Islet precursor cell (in vitro differentiated cells): ENCODE data around the gene ATP8B3.

ENCODE experiments used
- DNase-seq: peaks from one replicate; pipeline ENCODE4 v3.0.0-alpha.2; 2018

ATP8B3 gene

DNA sequence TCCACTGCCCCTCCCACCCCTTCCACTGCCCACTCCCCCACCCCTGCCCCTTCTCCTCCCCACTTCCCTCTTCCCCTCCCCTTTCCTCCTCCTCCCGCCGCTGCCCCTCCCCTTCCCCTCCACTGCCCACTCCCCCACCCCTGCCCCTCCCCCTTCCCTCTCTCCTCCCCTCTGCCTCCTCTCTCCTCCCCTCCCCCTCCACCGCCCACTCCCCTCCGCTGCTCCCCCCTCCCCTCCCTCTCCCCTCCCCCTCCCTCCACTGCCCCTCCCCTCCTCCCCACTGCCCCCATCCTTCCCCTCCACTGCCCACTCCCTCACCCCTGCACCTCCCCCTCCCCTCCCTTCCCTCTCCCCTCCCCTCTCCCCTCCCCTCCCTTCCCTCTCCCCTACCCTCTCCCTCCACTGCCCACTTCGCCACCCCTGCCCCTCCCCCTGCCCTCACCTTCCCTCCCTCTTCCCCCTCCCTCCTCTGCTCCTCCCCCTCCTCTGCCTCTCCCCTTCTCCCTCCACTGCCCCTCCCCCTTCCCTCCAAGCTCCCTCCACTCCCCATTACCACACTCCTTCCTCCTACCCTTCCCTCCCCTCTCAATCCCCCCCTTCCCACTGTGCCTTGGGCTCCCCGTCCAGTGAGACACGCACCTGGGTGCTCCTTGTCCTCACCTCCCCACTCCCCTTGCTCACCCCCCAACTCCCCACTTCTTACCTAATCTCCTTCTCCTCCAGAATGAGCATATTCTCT is 21.9 kb downstream of the ATP8B3 start:
- no peak for DNase-seq

DNA sequence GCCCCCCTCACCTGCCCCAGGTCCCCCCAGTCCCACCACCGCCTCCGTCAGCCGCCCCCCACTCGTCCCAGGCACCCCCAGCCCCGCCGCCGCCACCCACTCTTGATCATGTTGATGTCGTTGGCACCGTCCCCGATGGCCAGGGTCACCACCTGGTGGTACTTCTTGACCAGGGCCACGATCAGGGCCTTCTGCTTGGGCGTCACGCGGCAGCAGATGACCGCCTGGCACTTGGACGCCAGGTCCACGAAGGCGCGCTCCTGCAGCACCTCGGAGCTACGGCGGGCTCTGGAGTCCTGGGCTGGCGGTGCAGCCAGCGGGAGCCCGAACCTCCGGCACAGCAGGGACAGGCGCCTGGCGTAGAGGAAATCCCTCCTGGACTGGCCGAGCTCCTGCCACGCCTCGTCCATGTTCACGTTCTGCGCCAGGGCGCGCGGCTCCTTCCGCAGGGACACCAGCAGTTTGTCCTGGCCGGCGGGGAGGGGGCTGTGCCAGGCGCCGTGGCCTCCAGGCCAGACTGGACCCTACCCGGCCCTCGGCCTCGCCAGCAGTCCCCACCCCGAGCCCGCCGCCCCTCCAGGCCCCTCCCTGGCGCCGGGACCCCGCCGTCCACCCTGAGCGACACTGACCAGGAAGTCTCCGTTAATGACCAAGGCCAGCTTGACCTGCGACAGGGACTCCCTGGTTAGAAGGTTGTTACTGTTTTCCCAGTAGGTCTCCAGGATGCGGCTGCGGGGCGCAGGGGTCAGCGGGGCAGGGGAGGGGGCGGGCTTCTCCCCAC is 22.6 kb downstream of the ATP8B3 start:
- peak; percentile 79 for DNase-seq

DNA sequence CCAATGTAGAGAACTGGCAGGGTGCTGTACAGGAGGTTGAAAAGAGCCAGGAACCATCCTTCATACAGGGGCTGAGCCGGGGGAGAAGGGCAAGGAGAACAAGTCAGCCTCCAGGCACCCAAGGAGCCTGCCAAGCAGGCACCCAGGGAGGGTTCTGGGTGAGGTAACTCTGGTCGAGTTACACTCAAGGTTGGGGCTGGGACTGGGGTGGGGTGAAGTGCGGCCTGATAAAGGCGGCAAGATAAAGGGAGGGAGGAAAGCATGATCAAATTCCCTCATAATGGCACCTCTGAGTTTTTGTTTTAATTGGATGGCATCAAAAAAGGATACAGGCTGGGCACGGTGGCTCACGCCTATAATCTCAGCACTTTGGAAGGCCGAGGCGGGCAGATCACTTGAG is 25.0 kb downstream of the ATP8B3 start:
- no peak for DNase-seq

DNA sequence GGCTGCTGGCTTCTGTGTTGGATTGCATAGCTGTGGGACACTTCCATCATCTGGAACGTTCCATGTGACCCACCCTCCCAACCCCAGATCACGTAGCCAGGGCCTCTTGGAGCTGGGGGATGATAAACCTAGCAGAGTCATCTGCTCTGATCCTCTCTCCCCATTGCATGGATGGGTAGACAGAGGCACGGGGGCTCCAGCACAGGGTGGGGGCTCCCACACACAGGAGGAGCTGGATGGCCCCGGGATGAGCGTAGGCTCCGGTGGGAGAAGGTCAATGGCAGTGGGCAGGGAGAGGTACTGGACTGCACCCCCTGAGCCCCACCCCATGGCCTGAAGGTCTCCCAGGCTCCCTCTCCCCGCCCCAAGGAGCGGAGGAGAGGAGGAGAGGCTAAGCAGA is 25.4 kb downstream of the ATP8B3 start:
- DNase-seq = no peak

DNA sequence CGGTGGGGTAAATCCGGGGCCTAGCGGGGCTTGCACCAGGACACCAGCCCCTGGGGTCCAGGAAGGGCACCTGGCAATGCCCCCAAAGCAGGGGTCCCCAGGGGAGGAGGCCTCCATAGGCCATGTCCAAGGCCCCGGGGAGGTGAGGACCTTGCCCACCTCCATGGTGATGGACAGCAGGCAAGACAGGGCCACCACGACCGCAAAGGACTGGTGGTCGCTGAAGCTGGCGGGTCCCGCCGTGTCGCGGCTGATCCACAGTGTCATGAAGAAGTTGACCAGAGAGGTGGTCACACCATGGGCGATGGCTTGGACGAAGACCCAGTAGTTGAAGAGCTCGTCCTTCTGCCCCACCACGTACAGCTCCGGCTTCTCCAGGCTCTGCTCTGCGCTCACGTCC is 26.8 kb downstream of the ATP8B3 start:
- DNase-seq = no peak

DNA sequence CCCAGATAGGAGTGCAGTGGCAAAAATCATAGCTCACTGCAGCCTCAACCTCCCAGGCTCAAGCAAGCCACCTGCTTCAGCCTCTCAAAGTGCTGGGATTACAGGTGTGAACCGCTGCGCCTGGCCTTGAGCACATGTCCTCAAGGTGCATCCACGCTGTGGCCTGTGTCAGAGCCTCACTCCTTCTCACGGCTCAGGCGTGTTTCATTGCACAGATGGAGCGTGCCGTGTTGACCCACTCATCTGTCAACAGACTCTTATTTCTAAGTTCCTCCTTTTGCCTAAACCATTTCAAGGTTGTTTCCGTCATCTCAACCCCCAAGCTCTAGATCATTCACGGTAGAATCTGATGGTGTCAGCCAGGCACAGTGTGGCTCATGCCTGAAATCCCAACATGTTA is 28.2 kb downstream of the ATP8B3 start:
- no peak for DNase-seq

DNA sequence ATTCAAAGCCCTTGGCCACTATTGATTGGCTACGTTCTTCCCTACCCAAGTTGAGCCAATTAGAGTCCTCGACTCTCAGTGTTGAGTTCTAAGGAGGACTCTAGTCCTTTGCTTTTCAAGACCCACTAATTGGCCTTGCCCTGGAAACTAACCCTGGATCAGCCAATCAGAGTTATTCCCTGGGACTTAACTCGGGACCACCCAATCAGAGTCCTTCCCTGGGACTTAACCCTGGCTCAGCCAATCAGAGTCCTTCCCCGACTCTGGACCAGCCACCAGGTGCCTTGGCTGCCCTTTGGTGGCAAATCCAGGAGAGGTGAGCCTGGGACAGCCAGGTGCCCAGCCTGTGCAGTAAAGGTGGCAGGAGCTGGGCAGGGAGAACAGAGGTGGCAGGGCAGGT is 28.7 kb downstream of the ATP8B3 start:
- DNase-seq = no peak

DNA sequence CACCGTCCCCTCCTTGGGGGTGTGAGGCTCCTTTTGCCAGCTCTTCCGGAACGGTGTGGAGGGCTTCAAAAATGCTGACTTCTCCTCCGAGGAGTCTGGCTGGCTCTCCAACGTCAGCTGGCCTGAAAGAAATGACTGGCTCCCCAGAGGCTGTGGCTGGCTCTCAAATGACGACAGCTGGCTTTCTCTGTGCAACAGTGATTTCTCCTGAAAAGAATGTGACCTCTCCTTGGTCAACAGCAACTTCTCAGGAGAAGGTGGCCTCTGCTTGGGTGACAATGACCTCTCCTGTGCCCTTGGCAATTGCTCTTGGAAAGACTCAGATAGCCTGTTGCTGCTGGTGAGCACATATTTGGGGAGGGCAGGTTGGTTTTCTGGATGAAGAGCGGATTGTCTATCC is 29.6 kb downstream of the ATP8B3 start:
- no peak for DNase-seq

DNA sequence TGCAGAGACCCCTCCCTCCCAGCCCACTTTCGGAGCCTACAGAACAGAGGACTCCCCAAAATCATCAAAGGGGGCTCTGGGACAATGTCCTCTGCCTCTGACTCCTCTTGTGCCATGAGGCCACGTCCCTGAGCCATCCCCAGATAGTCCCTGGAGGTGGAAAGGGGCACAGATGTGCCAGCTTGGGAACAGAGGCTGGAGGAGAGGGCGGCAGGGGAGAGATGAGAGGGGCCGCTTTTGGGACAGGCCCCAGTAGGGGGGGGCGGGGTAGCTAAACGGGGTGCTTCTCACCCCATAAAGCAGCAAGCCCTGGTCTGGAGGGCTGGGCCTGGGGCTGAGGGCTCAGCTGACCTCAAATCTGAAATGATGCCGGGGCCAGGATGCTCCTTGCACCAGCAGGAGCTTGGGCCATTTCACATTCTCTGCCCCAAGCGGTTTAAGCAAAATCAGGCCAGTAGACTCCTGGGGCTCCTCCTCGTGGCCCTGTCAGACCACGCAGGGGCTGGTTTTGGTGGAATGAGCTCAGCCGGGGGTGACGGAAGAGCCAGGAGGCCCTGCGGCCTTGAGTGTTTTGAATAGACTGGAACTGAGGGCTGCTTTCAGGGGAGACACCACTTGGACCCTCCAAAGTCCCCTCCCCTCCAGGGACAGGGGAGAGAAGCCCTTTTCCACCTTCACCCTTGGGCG is 31.7 kb downstream of the ATP8B3 start:
- DNase-seq = no peak

DNA sequence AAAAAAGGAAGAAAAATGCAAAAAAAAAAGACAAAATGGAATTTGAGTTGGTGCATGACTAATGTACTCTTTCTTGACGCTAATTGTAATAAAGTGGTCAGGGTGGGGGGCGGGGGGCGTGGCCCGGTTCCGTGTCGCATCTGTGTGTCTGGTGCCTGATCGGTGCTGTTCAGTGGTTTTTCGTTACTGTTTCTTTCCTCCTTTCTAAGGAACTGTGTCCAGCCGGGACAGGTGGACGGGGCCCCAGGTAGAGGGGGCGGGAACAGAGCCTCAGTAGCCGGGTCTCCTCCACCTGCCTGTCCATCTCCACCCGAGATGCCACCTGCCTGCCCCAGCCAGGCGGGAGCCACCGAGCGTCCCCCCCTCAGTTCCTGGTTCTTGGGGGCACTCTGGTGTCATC is 32.5 kb downstream of the ATP8B3 start:
- no peak for DNase-seq

DNA sequence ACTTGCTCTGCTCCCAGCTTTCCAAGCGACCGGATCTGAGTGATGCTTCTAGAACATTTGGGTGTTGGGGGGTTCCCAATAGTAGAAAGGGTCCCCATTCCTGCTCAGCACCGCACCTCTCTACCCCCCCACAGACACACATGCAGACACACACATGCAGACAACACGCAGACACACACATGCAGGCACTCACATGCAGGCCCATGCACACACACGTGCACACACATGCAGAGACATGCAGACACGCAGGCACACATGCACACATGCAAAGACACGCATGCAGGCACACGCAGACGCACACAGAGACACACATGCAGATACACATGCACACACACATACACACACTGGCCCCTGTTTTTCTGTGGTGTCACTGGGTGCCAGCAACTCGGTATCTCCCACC is 34.9 kb downstream of the ATP8B3 start:
- DNase-seq = no peak

DNA sequence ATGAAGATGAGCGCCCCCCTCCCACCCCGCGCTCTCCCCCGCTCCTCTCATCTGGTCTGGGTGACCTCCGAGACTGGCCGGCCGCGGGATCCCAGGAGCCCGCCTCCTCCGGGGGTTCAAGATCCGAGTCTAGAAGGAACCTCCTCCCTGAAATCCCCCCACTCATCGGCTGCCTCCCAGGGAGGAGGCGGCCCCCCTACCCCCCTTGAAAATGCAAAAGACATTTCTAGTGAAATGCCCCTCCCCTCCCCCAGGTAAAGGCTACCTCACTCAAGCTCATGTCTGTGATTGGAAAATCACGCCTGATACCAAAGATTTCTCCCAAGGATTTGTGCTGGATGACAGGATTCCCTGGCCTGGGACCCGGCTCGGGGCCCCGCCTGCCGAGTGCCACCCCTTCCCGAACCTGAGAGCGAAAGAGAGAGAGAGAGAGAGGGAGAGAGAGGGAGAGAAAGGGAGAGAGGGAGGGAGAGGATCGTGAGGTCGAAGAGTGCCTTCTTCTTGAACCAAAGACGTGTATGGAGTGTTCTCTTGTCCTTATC is 35.4 kb downstream of the ATP8B3 start:
- no peak for DNase-seq

DNA sequence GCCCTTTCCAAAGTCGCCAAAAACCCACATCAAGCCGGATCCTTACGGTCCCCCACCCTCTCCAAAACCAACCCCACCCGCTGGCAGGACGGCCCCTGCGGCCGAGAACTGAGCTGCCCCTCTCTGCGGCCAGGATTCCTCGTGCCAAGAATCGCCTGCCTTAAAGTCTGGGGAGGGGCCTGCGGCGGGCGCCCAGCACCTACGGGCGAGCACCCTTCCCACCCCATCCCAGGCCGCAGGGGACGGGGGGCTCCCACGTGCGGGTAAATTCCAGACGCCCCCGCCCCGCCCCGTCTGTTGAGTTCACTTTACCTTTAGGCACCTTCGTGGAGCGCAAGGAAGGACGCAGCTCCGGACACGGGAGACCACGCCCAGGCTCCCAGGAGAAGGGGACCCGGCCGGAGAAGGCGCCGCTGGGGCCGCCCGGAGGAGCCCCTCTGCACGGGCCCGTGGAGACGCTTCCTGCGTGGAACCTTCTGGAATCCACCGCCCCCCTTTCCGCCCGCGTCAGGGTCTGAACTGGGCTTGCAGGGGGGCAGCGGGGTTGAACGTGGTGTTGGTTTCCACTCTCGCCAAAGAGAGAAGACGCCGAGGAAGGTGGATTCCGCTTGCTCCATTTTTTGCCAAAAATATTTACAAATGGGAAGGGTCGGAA is 36.0 kb downstream of the ATP8B3 start:
- no peak for DNase-seq

DNA sequence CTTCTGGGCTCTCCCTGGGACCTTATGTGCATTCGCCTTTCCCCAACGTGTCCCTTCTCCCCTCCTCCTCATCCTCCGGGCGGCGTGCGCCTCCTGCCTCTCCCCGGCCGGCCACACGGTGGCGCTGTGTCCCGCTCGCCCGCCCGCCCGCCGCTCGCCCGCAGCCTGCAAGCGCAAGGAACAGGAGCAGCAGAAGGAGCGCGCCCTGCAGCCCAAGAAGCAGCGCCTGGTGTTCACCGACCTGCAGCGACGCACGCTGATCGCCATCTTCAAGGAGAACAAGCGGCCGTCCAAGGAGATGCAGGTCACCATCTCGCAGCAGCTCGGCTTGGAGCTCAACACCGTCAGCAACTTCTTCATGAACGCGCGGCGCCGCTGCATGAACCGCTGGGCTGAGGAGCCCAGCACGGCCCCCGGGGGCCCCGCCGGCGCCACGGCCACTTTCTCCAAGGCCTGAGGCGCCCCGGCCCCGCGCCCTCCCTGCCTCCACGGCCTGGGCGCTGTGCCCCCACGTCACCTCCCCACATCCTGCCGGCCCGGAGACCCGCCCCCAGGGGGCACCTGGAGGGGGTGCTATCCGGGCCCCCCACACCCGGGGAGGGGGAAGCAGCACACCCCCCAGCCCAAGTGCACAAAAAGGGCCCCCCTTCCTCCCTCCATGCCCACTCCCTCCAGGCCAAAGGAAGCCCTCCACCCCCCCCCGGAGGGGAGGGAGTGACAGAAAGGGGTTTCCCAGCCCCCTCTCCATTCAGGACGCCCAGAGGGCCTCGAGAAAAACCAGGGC is 36.9 kb downstream of the ATP8B3 start:
- DNase-seq = peak; percentile 81

DNA sequence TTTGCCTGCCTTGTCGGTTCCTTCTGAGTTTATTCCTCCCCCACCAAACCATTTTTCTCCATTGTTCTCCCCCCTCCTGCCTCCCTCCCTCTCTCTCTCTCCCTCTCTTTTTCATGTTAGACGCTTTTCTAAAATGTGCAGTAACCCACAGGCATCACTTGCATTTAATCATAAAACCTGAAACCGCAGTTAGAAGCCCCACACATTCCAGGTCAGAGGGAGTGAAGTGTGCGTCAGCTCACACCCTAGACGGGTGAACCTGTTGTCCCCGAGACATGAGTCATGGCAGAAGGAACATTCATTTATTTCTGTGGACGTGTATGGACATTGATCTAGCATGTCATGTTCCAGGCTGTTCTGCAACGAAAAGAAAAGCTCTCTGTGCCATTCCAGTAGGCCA is 38.9 kb downstream of the ATP8B3 start:
- no peak for DNase-seq

DNA sequence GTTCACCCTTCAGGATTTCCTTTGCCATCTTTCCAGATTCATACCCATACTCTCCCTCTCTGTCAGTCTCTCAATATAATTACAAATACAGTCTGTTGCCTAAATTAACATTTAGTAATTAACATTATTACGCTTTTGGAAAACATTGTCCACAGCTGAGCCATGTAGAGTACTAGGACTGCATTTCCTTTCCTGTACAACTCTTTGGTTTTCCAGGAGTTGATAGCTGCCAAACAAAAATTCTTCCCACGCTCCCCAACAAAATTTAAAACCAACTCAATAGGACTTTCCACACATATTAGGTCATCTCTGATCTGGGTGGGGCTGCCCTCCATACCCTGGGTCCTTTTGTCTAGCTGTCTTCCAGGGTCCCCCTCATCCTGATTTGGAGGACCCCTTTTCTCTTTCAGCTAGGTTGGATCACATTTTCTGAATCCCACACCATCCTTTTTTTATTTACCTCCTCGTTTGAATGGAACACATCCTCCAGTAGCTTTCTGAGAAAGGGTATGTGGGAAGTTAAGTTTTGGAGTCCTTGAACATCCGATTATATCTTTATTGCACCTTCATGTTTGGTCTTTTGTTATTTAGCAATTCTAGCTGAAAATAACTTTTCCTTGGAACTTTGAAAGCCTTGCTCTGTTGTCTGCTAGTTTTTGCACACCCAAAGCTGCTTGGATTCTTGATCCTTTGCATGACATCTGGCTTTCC is 41.1 kb downstream of the ATP8B3 start:
- DNase-seq = no peak

DNA sequence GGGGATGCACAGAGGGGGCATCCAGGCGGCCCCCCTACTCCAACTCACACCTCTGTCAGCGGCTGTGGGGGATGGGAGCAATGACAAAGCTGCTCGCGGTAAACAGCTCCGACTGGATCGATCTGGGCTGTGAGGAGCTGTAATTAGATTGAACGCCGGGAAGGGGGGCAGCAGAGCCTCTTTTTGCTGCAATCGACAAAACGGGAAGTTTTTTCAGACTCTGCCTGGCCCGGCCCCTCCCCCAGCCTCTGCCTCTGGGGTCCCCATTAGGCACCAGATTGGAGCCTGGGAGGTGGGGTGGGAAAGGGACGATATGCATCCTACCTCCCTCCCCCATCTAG is 42.5 kb downstream of the ATP8B3 start:
- no peak for DNase-seq

DNA sequence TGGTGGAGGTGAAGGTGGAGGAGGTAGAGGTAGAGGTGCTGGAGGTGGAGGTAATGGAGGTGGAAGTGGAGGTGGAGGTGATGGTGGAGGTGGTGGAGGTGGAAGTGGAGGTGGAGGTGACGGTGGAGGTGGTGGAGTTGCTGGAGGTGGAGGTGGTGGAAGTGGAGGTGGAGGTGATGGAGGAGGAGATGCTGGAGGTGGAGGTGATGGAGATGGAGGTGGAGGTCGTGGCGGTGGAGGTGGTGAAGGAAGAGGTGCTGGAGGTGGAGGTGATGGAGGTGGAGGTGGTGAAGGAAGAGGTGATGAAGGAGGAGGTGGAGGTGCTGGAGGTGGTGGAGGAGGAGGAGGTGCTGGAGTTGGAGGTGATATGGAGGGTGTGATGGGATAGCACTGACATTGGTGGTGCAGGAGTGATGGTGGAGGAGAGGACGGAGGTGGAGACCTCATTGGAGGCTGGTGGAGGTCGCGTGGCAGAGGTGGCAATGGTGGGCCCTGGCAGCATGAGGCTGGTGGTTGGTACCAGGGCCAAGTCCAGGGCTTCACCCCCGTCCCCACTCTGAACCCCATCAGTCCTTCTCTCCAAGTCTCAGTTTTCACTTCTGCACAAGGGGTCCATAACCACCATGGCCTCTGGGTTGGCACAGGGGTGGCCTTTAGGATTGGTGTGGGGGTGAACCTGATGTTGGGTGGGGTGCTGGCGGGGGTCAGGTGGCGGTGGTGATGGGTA is 43.0 kb downstream of the ATP8B3 start:
- no peak for DNase-seq

DNA sequence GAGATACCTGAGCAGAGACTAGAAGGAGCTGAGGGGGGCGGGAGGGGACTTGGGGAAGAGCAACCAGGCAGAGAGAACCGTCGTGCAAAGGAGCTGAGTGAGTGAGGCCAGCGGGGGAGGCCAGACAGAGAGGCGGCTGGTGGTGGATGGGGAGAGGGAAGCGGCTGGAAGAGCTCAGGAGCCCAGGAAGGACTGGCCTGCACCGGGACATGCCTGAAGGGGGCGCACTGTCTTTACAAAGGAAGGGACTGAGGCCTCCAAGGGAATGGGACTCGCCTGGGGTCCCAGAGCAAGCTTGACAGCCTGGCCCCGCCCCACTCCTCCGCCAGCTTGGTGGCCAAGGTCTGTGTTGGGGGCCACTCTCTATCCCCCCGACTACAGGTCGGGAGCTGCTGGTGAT is 43.8 kb downstream of the ATP8B3 start:
- peak; percentile 69 for DNase-seq

DNA sequence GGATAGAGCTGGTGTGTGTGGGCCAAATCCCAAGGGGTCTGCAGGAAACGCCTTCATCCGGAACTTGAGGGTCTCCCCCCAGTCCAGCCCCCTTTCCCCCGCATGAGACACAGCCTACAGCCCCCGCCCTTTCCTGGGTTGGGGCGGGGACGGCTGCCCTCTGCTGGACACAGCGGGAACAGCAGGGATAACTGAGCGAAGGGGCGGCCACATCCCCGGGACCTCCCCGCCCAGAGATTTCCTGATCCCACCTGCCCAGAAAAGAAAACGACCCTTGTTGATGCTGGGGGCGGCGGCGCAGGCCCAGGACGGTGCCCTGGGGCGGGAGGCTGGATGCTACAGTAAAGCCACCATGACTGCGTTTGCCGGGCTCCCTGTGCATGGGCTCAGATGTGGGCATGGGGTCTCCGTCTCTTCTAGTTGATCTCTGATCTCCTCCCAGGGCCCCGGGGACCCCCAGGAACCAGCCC is 44.6 kb downstream of the ATP8B3 start:
- DNase-seq = no peak

DNA sequence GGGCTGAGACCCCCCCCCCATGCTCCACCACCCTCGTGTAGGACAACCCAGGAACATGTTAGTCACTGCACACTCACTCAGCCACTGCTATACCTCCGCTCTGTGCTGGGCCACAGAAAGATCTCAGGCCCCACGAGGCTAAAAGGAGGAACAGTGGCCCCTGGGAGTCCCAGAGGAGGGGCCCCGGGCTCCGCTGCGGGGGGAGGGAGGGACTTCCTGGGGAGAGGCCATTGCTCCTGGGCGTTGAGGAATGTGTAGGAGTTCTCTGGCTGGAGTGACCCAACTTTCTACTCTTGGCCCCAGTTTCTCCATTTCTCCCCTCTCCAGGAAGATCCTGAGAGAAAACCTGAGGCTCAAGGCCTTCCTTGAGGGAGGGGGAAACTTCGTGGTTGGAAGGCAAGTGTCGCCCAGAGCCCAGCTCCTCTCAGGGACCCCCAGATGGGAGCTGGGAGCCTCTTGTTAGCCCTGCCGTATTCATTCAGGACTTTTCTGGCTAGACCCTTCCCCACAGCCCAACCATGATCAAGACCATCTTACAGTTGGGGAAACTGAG is 45.2 kb downstream of the ATP8B3 start:
- no peak for DNase-seq
